Measurements from ENCODE around the gene PDE7B. TPM values are rescaled to one million over a fixed set of nuclear protein-coding genes. Genes with fewer than 3 reads are reported as not detected.

PDE7B gene
- polyA plus RNA-seq, 3 donors from 2014 or later, result 0.14 TPM; not detected in 2

- H3K36me3 Mint-ChIP-seq, result no peaks in the 10 kb centered on the region
- DNase-seq, result no peak
- H3K27ac Mint-ChIP-seq, result no peak overlapping the region
- H3K9me3 Mint-ChIP-seq, result no peaks in the 10 kb centered on the region
- no peaks in the 10 kb centered on the region for H3K4me1 Mint-ChIP-seq
- peaks cover 2 to 12% (median 3%) of the 10 kb centered on the region in 3 donors for H3K27me3 Mint-ChIP-seq (ENCODE audit: low read depth in 3 of 3)
- H3K4me3 Mint-ChIP-seq, result no peak overlapping the region
Observed at GRCh38 chr6:136059308-136059707, 207.8 kb downstream of the PDE7B start.

DNA sequence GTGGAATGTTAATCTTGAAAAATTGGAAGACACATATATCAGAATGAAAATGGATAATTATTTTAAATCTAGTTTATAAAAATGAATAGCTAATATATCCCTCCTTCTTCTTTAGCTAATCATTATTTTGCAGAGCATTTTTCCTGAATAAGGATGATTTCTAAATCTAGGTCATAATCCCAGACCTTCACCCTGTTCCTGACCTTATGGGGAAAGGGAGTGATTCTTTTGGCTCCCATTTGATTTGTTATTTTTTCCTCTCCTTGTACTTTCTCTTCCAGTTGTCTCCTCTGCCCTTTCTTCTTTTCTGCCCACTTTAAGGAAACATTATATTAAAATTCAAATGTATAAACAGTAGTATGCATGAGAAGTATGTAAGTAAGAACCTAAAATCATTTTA, 208.6 kb downstream of the PDE7B start:
- no peak overlapping the region for H3K27ac Mint-ChIP-seq
- no peaks in the 10 kb centered on the region for H3K36me3 Mint-ChIP-seq
- peaks cover 2 to 12% (median 3%) of the 10 kb centered on the region in 3 donors for H3K27me3 Mint-ChIP-seq (ENCODE audit: low read depth in 3 of 3)
- H3K9me3 Mint-ChIP-seq, result no peaks in the 10 kb centered on the region
- no peak overlapping the region for H3K4me3 Mint-ChIP-seq
- no peaks in the 10 kb centered on the region for H3K4me1 Mint-ChIP-seq
- DNase-seq, result no peak

DNA sequence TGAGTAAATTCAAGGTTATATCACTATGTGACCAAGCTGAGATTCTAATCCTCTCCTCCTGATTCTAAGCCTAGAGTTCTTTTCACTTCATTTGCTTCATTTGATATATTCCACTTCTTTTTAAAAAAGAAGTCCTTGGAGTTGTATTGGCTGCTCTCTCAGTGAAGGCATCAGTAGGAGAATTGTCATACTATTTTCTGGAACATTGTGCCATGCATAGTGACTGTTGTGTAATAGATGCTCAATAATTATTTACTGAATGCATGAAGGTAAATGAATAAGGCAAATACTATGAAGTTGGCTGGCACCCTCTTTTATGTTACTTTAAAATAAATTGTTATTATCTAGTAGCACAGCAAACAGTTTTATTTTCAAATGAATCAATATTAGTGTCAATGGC, 209.3 kb downstream of the PDE7B start:
- Mint-ChIP-seq H3K9me3 (no peaks in the 10 kb centered on the region), H3K4me3 (no peak overlapping the region), H3K27ac (no peak overlapping the region), H3K27me3 (ENCODE audit: low read depth in 3 of 3) (peaks cover 2 to 12% (median 3%) of the 10 kb centered on the region in 3 donors), H3K36me3 (no peaks in the 10 kb centered on the region), H3K4me1 (no peaks in the 10 kb centered on the region)
- DNase-seq, result no peak

GRCh38 chr6:136061701-136062100, 210.2 kb downstream of the PDE7B start:
- H3K4me1 Mint-ChIP-seq, result no peaks in the 10 kb centered on the region
- H3K4me3 Mint-ChIP-seq, result no peak overlapping the region
- no peaks in the 10 kb centered on the region for H3K9me3 Mint-ChIP-seq
- no peak for DNase-seq
- no peaks in the 10 kb centered on the region for H3K36me3 Mint-ChIP-seq
- peaks cover 2 to 12% (median 2%) of the 10 kb centered on the region in 3 donors for H3K27me3 Mint-ChIP-seq (ENCODE audit: low read depth in 3 of 3)
- H3K27ac Mint-ChIP-seq, result no peak overlapping the region

DNA sequence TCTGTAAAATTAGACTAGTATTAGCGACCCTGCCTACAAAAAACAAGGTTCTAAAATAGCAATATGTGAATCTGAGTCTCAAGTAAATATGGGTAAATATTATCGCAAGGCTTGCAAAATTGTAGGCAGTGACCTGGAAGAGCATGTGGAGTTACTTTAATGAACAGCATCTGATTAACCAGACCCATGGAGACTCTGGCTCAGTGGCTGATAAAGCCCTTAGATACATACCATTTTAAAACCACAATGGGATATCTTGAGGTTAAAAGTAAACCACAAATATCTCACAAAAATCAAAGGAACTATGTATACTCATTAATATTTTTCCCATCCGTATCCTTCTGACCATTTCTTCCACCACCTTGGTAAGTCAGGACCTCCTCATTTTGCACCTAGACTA, 211.6 kb downstream of the PDE7B start:
- no peak for DNase-seq
- H3K27ac Mint-ChIP-seq, result no peak overlapping the region
- H3K36me3 Mint-ChIP-seq, result no peaks in the 10 kb centered on the region
- peaks cover 0 to 8% (median 3%) of the 10 kb centered on the region in 3 donors for H3K27me3 Mint-ChIP-seq (ENCODE audit: low read depth in 3 of 3)
- H3K4me1 Mint-ChIP-seq, result no peaks in the 10 kb centered on the region
- no peak overlapping the region for H3K4me3 Mint-ChIP-seq
- no peaks in the 10 kb centered on the region for H3K9me3 Mint-ChIP-seq

DNA sequence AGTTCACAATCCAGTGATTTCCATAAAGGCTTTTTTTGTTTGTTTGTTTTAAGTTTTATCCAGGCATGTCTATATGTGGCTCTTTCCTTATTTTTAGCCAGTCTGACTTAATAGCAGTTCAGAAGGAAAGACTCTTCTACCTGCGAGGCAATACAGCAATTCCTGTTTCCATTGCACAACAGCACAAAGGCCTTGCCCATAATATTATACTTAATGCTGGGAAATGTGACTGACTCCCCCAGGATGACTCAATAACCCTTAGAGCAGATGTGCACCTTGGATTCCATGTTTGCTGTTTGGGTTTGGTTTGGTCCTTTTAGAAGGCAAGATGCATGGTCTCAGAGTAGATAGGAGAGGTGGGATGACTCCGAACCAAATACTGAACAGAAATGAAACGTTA, 214.5 kb downstream of the PDE7B start:
- Mint-ChIP-seq H3K27me3 (ENCODE audit: low read depth in 3 of 3) (peaks cover 0 to 2% (median 0%) of the 10 kb centered on the region in 3 donors), H3K9me3 (no peaks in the 10 kb centered on the region), H3K27ac (no peak overlapping the region), H3K36me3 (no peaks in the 10 kb centered on the region), H3K4me3 (no peak overlapping the region), H3K4me1 (no peaks in the 10 kb centered on the region)
- DNase-seq, result no peak

GRCh38 chr6:136067731-136068341, 216.3 kb downstream of the PDE7B start:
- no peaks in the 10 kb centered on the region for H3K4me1 Mint-ChIP-seq
- H3K9me3 Mint-ChIP-seq, result no peaks in the 10 kb centered on the region
- H3K27ac Mint-ChIP-seq, result no peak overlapping the region
- H3K4me3 Mint-ChIP-seq, result no peak overlapping the region
- no peak for DNase-seq
- H3K36me3 Mint-ChIP-seq, result no peaks in the 10 kb centered on the region
- peaks cover 0 to 3% (median 0%) of the 10 kb centered on the region in 3 donors for H3K27me3 Mint-ChIP-seq (ENCODE audit: low read depth in 3 of 3)

- DNase-seq, result no peak
- Mint-ChIP-seq H3K9me3 (no peaks in the 10 kb centered on the region), H3K4me1 (no peaks in the 10 kb centered on the region), H3K4me3 (no peak overlapping the region), H3K27ac (no peak overlapping the region), H3K27me3 (ENCODE audit: low read depth in 3 of 3) (peaks cover 0 to 3% (median 0%) of the 10 kb centered on the region in 3 donors), H3K36me3 (no peaks in the 10 kb centered on the region)
Observed at GRCh38 chr6:136069119-136069518, 217.6 kb downstream of the PDE7B start.

DNA sequence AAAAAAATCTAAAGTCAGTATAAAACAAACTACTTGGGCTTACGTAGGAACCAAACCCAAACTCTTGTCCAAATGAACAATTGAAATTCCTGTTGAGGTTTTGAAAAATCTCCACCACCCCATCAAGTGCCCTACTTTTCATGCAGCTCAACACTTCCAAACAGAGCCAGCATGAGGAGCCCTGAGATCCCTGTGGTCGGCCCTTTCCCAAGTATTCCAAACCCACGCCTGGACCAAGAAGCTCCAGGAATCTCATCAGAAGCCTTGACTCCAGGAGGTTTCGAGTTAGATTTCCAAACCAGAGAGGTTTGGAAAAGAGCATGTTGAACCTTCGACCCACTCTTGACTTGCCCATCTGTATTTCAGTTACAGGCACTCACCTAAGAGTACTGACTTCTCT, 219.3 kb downstream of the PDE7B start:
- no peaks in the 10 kb centered on the region for H3K36me3 Mint-ChIP-seq
- peaks cover 0 to 5% (median 5%) of the 10 kb centered on the region in 3 donors for H3K27me3 Mint-ChIP-seq (ENCODE audit: low read depth in 3 of 3)
- H3K4me3 Mint-ChIP-seq, result no peak overlapping the region
- H3K9me3 Mint-ChIP-seq, result no peaks in the 10 kb centered on the region
- DNase-seq, result no peak
- no peak overlapping the region for H3K27ac Mint-ChIP-seq
- no peaks in the 10 kb centered on the region for H3K4me1 Mint-ChIP-seq

DNA sequence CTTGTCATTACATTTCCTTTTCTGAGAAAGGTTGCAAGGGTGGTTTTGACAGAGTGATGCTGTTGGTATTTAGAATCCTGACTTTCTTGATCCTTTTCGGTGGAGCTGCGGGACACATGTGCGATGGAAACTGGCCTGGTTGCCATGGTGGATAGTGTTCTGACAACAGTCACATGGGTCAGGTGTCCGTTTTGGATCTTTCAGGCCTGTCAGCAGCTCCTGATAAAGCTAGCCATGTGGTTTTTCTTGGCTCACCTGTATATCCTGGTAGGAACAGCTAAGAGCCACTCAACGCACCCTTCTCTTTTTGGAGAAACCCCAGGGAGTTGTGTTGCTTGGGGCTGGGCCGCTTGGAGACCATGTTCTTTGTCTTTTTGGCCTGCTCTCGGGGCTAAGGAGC, 221.2 kb downstream of the PDE7B start:
- no peaks in the 10 kb centered on the region for H3K36me3 Mint-ChIP-seq
- H3K27me3 Mint-ChIP-seq (ENCODE audit: low read depth in 3 of 3), result peaks cover 0 to 5% (median 5%) of the 10 kb centered on the region in 3 donors
- no peak overlapping the region for H3K4me3 Mint-ChIP-seq
- no peaks in the 10 kb centered on the region for H3K9me3 Mint-ChIP-seq
- no peaks in the 10 kb centered on the region for H3K4me1 Mint-ChIP-seq
- no peak overlapping the region for H3K27ac Mint-ChIP-seq
- DNase-seq, result no peak

- Mint-ChIP-seq H3K36me3 (no peaks in the 10 kb centered on the region), H3K27me3 (ENCODE audit: low read depth in 3 of 3) (peaks cover 0 to 5% (median 3%) of the 10 kb centered on the region in 3 donors), H3K4me1 (no peaks in the 10 kb centered on the region), H3K27ac (no peak overlapping the region), H3K9me3 (no peaks in the 10 kb centered on the region), H3K4me3 (no peak overlapping the region)
- no peak for DNase-seq
Observed at GRCh38 chr6:136073216-136073615, 221.7 kb downstream of the PDE7B start.

DNA sequence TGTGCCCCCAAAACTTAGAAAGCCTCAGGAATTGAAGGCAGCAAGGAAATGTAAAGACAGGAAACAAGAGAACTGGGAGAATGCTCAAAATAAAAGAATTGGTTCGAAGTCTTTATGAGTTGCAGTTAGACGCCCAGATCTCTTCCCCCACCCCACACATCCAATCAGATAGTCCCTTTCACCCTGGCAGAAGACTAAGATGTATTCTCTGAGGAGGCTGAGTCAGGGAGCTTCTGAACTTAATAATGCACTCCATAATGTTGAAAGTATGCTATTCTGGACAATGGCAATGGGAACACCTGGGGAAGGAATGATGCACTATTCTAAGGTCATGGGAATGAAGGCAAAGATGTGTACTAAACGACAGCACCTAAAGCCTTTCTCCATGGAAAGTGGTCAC, 225.0 kb downstream of the PDE7B start:
- no peaks in the 10 kb centered on the region for H3K4me1 Mint-ChIP-seq
- peaks cover 3 to 9% (median 5%) of the 10 kb centered on the region in 3 donors for H3K27me3 Mint-ChIP-seq (ENCODE audit: low read depth in 3 of 3)
- no peak overlapping the region for H3K4me3 Mint-ChIP-seq
- no peaks in the 10 kb centered on the region for H3K36me3 Mint-ChIP-seq
- DNase-seq, result no peak
- no peaks in the 10 kb centered on the region for H3K9me3 Mint-ChIP-seq
- H3K27ac Mint-ChIP-seq, result no peak overlapping the region

- Mint-ChIP-seq H3K27me3 (ENCODE audit: low read depth in 3 of 3) (peaks cover 2 to 9% (median 5%) of the 10 kb centered on the region in 3 donors), H3K4me3 (no peak overlapping the region), H3K27ac (no peak overlapping the region), H3K36me3 (no peaks in the 10 kb centered on the region), H3K9me3 (no peaks in the 10 kb centered on the region), H3K4me1 (no peaks in the 10 kb centered on the region)
- DNase-seq, result no peak
Observed at GRCh38 chr6:136077834-136078576, 226.5 kb downstream of the PDE7B start.

GRCh38 chr6:136079701-136080565, 228.4 kb downstream of the PDE7B start:
- no peak for DNase-seq
- Mint-ChIP-seq H3K9me3 (no peaks in the 10 kb centered on the region), H3K36me3 (no peaks in the 10 kb centered on the region), H3K4me3 (no peak overlapping the region), H3K27ac (no peak overlapping the region), H3K4me1 (no peaks in the 10 kb centered on the region), H3K27me3 (ENCODE audit: low read depth in 3 of 3) (peaks cover 0 to 8% (median 5%) of the 10 kb centered on the region in 3 donors)

All from immature natural killer cell (primary cell).